HEK293T (cell line): ENCODE results near the gene TMEM37.

Experiments used
- BHLHE40 ChIP-seq: fragments of 450-650 bp; IDR thresholded peaks from 2 replicates; pipeline ENCODE4 v1.6.1; 2016; ENCODE audit warnings: mild to moderate bottlenecking, moderate library complexity, borderline replicate concordance
- FOXK2 ChIP-seq: fragments of 450-650 bp; IDR thresholded peaks from 2 replicates; pipeline ENCODE4 v1.6.1; 2016; ENCODE audit warnings: mild to moderate bottlenecking
- FOXM1 ChIP-seq: fragments of 450-650 bp; IDR thresholded peaks from 2 replicates; pipeline ENCODE4 v1.6.1; 2017; ENCODE audit warnings: mild to moderate bottlenecking, borderline replicate concordance
- TF ChIP-seq, protein P1 (sequence below): fragments of 450-650 bp; IDR thresholded peaks from 2 replicates; pipeline ENCODE4 v1.6.1; 2016

DNA sequence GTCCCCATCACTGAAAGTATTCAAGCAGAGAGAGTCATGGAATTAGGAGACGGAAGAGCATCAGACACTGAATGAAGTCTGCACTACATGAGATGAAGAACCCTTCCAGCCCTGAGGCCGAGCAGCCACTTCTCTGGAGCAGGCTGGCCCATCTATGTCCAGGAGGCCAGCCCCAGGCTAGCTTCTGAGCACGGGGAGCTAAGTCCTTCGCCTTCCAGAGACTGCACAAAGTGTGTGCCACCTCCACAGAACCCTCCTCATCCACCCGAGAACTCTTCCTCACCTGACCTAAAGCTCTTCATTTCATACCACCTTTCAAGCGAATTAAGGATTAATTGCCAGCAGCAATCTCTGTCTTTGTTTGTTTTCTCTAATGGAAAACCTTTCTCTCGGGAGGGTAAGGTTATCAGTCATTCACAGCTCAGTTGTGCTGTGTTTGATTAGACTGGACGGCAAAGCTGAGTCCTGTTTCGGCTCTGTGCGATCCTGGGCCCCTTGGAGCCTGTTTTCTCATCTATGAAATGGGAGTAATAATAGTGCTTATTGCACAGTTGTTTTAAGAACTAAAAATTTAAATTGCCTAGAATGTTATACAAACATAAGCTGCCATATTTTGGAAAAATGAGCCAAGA is 54.7 kb downstream of the TMEM37 start:
- TF ChIP-seq FOXM1 = no peak
- no peak for TF ChIP-seq FOXK2
- no peak for TF ChIP-seq BHLHE40
- TF ChIP-seq, protein P1, sequence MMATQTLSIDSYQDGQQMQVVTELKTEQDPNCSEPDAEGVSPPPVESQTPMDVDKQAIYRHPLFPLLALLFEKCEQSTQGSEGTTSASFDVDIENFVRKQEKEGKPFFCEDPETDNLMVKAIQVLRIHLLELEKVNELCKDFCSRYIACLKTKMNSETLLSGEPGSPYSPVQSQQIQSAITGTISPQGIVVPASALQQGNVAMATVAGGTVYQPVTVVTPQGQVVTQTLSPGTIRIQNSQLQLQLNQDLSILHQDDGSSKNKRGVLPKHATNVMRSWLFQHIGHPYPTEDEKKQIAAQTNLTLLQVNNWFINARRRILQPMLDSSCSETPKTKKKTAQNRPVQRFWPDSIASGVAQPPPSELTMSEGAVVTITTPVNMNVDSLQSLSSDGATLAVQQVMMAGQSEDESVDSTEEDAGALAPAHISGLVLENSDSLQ = no peak
